Measurements from ENCODE around the gene LONP1. TPM values are rescaled to one million over a fixed set of nuclear protein-coding genes. Genes with fewer than 3 reads are reported as not detected.

LONP1 gene
- total and polyA plus RNA-seq, 2 of the 8 experiments (the other 6 are each of a cell fraction or from before 2014, with no cell fraction given): 98.1 to 117 TPM

GRCh38 chr19:5682107-5682482 lies 37.9 kb downstream of the LONP1 start (continued):
- no peak for TF ChIP-seq CHD7 (IDR thresholded peaks at IDR 0.05; ENCODE audit: insufficient replicate concordance, low read length)
- TF ChIP-seq CEBPB (IDR thresholded peaks at IDR 0.05; ENCODE audit: low read depth, low read length): no peak
- no peak for TF ChIP-seq SP1 (IDR thresholded peaks at IDR 0.05; ENCODE audit: low read depth, low read length)

Data from H1 (cell line).